ENCODE results near the gene SYNE1. TPM values are rescaled to one million over a fixed set of nuclear protein-coding genes. Genes with fewer than 3 reads are reported as not detected.
"Not testable (repeated sequence)": the region's sequence is repeated elsewhere in the genome, so short reads cannot be mapped to it uniquely, and the experiment has no call there.

The SYNE1 gene
- total RNA-seq, 1 donor, result 95.3 TPM

DNA sequence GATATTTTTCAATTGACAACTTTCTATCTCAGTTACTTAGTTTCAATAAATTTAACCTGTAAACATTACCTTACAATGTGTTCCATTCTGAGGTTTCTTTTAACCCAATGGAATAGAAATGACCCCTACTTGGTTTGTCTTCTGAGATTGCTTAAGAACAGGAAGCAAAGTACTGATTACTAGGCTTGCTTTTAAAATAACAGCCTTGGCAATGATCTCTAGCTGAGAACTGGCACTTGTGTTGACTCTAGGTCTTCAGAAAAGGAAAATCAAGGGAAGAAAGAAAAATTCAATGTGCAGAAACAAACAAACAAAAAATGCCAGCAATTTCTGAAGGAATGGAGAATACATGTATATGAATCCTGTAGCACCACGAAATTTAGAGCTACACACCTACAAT, 66.1 kb downstream of the SYNE1 start:
- no peak for DNase-seq (ENCODE audit: low read depth in 2 of 3, low spot score in 2 of 3)

GRCh38 chr6:152566103-152566875, 70.9 kb downstream of the SYNE1 start:
- no peak for DNase-seq (ENCODE audit: low read depth in 2 of 3, low spot score in 2 of 3)

GRCh38 chr6:152563177-152563576, 74.0 kb downstream of the SYNE1 start:
- no peak for DNase-seq (ENCODE audit: low read depth in 2 of 3, low spot score in 2 of 3)

- not testable (repeated sequence) for DNase-seq (ENCODE audit: low read depth in 2 of 3, low spot score in 2 of 3)
Observed at GRCh38 chr6:152558798-152559197, 78.4 kb downstream of the SYNE1 start.

- DNase-seq (ENCODE audit: low read depth in 2 of 3, low spot score in 2 of 3), result no peak
Observed at GRCh38 chr6:152557502-152557901, 79.7 kb downstream of the SYNE1 start.

DNA sequence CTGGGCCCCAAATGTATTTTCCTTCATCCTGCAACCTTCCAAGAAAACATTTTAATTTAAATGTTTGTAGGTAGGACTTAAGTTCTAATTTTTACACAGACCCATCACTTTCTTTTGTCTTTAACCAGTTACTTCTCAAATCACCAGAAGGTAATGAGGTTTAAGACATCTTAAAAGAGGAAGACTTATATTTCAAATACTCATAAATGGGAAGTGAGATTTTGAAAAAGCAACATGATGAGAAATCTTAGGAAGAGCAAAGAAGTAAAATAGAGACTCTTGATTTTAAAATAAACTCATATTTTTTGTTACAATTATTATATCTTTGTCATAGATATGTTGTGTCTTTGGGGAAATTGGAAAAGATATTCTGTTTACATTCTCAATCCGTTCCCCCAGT, 82.3 kb downstream of the SYNE1 start:
- DNase-seq (ENCODE audit: low read depth in 2 of 3, low spot score in 2 of 3), result no peak

DNA sequence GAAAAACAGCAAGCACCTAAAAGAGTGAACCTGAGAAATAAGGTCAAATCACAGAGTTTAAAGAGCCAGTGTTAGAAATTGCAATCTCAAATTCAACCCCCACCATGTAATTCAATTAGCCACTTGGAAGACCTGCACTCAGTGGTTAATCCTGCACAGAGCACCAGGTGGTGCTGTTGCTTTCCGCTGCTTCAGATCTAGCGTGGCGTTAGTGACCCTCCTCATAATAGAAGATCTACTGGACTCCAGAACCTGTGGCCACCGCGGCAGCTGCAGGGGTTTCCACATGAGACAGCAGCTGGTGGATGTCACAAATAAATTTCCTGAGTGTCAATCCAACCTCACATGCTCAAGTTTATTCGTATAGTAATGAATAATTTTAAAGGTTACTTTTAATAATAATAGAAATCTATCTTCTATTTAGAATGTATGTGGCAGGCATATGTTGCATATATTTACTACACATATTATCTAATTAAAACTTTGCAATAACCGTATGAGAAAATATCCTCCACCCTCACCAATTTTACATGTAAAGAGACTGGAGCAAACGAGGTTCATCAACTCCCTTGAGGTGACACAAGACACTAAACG, 84.4 kb downstream of the SYNE1 start:
- DNase-seq (ENCODE audit: low read depth in 2 of 3, low spot score in 2 of 3), result peak in 2 of 3 donors; percentile 59 to 78

DNA sequence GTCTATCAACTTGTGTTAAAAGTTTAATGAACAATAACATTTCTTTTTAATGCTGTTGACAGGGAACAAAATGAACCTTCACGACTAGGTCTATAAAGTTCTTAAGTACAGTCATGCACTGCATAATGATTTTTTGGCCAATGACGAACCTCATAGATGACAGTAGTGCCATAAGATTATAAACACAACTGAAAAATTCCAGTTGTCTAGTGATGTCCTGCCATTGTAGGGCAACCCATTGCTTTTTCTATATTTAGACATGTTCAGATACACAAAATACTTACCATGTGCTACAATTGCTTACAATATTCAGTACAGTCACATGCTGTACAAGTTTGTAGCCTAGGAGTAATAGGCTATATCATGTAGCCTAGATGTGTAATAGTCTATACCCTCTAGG, 93.6 kb downstream of the SYNE1 start:
- DNase-seq (ENCODE audit: low read depth in 2 of 3, low spot score in 2 of 3), result no peak

DNA sequence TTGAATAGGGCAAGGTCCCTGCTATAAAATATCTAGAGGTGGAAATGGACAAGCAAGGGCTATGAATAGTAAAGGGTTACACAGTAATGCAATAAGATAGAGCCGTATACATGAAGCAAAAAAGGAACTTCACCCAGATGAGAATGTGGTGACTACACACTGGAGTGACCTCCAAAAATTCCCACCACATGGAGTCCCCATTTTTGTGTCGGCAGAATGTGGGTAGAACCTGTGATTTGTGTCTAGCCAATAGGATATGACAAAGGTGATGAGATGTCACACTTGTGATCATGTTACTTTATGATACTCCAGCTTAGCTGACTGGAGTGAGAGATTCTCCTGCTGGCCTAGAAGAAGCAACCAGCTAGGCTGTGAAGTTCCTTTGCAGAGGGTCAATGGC, 96.8 kb downstream of the SYNE1 start:
- no peak for DNase-seq (ENCODE audit: low read depth in 2 of 3, low spot score in 2 of 3)

DNA sequence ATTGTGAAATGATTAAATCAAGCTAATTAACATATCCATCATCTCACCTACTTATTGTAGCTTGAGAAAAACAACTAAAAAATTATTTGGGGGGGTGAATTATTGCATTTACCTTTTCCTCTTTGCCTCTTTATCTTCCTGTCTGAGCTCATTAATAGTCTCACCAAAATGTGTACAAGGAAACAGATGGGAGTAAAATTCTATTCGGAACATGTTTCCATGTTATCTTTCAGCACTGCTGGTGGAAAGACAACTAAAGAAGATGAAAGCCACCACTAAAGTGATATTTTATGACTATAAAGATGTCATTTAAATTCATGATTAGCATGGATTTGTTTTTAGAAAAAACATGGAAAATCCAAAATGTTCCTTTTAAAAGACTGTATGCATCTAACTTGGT, 102.6 kb downstream of the SYNE1 start:
- no peak for DNase-seq (ENCODE audit: low read depth in 2 of 3, low spot score in 2 of 3)

DNA sequence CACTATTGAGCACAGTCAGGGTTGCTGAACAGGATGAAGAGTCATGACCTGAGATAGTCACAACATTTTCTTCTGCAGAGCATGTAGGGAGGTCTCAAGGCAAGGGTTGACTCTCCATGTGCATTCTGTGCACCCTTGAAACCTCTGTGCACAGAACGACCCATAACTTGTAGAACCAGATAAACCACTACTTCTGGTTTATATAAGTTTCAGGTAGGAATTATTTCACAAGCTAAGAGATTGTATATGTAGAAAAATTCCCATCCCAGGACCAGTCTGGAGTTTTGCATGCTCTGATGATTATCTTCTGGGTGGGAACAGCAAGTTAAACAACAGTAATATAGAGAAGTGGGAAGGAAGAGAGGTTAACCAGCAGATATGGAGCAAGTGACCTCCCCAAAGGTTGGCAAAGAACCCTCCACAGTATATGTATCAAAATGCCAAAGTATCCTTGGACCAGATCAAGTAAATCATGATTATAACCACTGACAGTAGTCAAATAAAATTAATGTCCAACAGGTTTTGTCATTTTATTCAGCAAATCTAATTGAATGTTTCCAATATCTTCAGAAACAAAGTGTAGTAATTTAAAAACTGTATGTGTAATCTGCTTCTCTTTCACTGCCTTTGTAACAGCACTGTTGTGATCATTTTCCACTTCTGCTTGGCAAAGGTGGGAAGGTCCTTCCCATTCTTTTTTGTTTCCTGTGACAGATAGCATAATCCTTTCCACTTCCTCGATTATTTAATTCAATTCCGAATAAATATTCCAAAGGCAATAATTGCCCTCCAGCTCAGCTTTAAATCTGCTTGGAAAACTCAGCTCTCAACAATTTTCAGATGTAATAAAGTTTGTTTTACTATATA, 104.4 kb downstream of the SYNE1 start:
- DNase-seq (ENCODE audit: low read depth in 2 of 3, low spot score in 2 of 3), result no peak

DNA sequence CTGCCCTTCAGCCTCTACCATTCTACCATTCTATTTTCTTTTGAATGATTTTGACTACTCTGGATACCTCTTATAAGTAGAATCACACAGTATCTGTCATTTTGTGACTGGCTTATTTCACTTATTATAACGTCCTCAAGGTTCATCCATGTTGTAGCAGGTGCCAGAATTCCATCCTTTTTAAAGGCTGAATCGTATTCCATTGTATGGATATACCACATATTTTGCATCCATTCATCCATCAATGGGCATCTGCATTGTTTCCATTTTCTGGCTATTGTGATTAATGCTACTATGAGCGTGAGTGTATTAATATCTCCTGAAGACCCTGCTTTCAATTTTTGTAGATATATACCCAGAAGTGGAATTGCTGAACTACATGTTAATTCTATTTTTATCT, 105.5 kb downstream of the SYNE1 start:
- no peak for DNase-seq (ENCODE audit: low read depth in 2 of 3, low spot score in 2 of 3)

GRCh38 chr6:152529369-152529768, 107.8 kb downstream of the SYNE1 start:
- no peak for DNase-seq (ENCODE audit: low read depth in 2 of 3, low spot score in 2 of 3)

DNA sequence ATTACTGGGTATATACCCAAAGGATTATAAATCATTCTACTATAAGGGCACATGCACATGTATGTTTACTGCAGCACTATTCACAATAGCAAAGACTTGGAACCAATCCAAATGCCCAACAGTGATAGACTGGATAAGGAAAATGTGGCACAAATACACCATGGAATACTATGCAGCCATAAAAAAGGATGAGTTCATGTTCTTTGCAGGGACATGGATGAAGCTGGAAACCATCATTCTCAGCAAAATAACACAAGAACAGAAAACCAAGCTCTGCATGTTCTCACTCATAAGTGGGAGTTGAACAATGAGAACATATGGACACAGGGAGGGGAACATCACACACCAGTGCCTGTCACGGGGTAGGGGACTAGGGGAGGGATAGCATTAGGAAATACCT, 123.0 kb downstream of the SYNE1 start:
- DNase-seq (ENCODE audit: low read depth in 2 of 3, low spot score in 2 of 3), result not testable (repeated sequence)

- no peak for DNase-seq (ENCODE audit: low read depth in 2 of 3, low spot score in 2 of 3)
Observed at GRCh38 chr6:152509916-152510315, 127.2 kb downstream of the SYNE1 start.

DNA sequence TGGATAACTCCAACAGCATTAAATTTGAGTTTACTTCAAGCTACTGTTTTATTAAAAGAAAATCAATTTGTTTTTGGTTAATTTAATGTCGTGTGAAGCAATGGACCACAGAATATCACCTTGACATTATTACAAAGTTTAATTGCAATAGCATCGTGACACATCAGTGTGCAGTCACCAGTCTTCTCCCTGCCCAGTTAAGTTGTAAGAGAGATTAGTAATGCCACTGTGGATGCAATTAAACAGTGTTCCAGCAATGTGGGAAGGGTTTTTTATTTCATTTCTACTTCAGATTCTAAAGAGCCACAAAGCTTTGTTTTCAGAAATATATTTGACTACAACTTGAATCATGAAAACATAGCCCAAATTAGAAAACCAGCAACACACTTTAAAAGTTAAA, 128.7 kb downstream of the SYNE1 start:
- DNase-seq (ENCODE audit: low read depth in 2 of 3, low spot score in 2 of 3), result no peak

DNA sequence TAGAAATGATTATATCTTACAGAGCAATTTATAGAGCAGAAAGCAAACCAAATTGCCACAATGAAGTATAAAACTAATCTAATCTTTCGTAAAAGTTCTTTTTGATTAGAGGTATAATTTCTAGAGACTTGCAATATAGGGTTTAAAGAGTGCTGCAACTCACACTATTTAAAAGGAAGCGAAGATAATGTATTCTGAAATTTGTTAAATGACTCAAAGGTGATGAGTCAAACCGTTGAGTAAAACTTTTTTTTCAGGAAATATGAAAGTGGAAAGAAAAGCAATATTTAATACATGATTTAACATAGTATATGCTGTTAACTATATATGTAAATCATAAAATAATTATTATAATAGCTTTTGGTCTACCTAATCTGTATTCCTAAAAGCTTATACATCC, 133.6 kb downstream of the SYNE1 start:
- DNase-seq (ENCODE audit: low read depth in 2 of 3, low spot score in 2 of 3), result no peak

GRCh38 chr6:152502421-152503188, 134.6 kb downstream of the SYNE1 start:
- DNase-seq (ENCODE audit: low read depth in 2 of 3, low spot score in 2 of 3), result no peak

DNA sequence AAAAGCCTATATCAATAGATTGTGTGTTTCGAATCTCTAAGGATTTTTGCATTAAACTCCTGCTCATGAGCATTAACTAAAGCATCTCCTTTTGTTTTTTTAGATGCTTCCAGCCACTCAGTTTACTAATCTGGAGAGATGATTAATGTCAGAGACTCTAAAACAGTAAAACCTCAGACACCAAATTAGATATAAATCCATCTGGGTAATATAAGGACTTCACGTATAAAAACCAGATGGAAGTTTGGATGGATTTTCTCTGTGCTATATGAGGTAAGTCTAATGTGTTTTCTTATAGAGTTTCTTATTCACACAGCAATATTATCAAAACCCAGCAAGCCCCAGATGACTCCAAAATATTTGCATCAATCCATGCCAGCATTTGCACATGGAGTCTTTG, 137.2 kb downstream of the SYNE1 start:
- no peak for DNase-seq (ENCODE audit: low read depth in 2 of 3, low spot score in 2 of 3)

DNA sequence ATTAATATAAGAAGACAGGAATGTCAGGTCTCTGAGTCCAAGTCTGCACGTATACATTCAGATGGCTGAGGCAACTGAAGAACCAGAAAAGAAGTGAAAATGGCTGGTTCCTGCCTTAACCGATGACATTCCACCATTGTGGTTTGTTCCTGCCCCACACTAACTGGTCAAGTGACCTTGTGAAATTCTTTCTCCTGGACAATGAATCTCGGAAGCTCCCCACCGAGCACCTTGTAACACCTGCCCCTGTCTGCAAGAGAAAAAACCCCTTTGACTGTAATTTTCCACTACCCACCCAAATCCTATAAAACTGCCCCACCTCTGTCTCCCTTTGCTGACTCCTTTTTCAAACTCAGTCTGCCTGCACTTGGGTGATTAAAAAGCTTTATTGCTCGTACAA, 140.4 kb downstream of the SYNE1 start:
- DNase-seq (ENCODE audit: low read depth in 2 of 3, low spot score in 2 of 3), result no peak

DNA sequence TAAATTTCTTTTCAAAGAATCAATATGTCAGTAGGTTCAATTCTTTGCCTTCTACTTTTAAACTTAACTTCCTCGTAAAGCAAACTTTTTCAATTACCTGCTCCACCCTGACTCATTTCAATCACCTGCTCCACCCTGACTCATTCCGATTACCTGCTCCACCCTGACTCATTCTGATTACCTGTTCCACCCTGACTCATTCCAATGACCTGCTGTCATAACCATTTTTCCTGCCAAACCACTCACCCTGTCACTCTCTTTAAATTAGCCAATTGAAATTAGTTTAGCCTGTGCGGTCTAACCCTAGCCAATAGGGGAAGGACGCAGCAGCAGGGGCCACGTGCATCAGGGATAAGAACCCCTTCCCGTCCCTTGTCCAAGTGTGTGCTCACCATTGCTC, 141.7 kb downstream of the SYNE1 start:
- DNase-seq (ENCODE audit: low read depth in 2 of 3, low spot score in 2 of 3), result not testable (repeated sequence)

All from hematopoietic multipotent progenitor cell (in vitro differentiated cells).